HG03103 (cell line): Measurements from ENCODE around the gene DDX21.
"Not testable (repeated sequence)": the region's sequence is repeated elsewhere in the genome, so short reads cannot be mapped to it uniquely, and the experiment has no call there.

Experiments
- ATAC-seq: cut with Tn5 transposase; IDR thresholded peaks from one replicate; pipeline ENCODE4 v1.9.1; 2021; ENCODE audit warnings: low read depth; ENCODE audit not compliant: unreplicated experiment

Gene DDX21

DNA sequence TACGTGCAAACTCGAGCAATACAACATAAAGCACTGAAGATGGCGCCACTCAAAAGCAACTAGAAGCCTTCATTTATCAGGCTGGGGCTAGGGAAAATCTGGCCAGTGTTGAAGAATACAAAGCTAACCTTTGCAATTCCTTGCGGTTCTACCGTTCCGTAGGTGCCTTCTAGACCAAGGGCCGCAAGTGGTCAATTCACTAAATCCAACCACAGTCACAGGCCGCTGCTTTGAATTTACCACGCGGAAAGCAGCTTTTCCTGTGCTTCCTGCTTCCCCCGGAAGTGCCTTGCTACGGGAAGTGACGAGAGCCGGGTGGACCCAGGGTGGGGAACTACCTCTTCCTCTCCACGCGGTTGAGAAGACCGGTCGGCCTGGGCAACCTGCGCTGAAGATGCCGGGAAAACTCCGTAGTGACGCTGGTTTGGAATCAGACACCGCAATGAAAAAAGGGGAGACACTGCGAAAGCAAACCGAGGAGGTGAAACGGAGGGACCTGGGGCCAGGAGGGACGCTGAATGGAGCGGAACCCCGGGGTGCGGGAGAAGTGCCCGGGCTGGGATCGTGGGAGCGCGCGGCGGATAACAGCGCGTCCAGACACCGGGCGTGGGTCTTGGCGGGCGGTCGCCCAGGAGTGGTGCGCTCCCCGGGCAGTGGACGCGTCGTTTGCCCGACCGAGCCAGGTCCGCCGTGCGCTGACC, at the start of gene DDX21:
DDX21 (plus strand) TSS at position 339 of the 701 bp plus-strand sequence; CDS start at position 395, 56 bp downstream.
- ATAC-seq: peak; percentile 72

- ATAC-seq: no peak
Observed at GRCh38 chr10:68924593-68924992, 31.4 kb upstream of the DDX21 start.

DNA sequence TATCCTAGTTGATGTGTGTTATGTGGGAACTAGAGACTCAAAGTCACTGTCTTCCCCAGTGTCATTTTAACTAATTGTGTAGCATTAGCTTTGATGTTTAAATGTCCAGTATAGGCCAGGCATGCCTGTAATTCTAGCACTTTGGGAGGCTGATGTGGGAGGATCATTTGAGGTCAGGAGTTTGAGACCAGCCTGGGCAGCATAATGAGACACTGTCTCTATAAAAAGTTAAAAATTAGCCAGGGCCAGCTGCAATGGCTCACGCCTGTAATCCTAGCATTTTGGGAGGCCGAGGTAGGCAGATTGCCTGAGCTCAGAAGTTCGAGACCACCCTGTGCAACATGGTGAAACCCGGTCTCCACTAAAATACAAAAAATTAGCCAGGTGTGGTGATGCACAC, 30.5 kb upstream of the DDX21 start:
- ATAC-seq: no peak

DNA sequence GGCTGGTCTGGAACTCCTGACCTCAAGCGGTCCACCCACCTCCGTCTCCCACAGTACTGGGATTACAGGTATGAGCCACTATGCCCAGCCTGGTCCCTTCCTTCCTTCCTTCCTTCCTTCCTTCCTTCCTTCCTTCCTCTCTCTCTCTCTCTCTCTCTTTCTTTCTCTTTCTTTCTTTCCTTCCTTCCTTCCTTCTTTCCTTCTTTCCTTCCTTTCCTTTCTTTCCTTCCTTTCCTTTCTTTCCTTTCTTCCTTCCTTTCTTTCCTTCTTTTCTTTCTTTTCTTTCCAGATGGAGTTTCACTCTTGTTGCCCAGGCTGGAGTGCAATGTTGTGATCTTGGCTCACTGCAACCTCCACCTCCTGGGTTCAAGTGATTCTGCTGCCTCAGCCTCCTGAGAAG, 26.8 kb upstream of the DDX21 start:
- not testable (repeated sequence) for ATAC-seq

DNA sequence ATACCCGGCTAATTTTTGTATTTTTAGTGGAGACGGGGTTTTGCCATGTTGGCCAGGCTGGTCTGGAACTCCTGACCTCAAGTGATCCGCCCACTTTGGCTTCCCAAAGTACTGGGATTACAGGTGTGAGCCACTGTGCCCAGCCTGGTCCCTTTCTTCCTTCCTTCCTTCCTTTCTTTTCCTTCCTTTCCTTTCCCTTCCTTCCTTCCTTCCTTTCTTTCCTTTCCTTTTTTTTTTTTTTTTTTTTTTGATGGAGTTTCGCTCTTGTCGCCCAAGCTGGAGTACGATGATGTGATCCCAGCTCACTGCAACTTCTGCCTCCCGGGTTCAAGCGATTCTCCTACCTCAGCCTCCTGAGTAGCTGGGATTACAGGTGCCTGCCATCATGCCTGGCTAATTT, 26.1 kb upstream of the DDX21 start:
- not testable (repeated sequence) for ATAC-seq

DNA sequence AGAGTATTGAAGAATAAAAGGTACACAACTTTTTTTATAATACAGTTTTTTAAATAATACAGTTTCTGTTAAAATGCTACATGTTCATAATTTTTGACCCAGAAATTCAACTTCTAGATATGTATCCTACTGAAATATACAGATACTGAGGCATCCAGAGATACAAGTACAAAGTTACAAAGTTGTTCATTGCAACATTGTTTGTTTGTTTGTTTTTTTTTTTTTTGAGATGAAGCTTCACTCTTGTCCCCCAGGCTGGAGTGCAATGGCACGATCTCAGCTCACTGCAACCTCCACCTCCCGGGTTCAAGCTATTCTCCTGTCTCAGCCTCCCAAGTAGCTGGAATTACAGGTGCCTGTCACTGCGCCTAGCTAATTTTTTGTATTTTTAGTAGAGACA, 23.1 kb upstream of the DDX21 start:
- ATAC-seq: not testable (repeated sequence)

GRCh38 chr10:68934994-68935393, 21.0 kb upstream of the DDX21 start:
- ATAC-seq: no peak

- ATAC-seq: no peak
Observed at GRCh38 chr10:68938117-68938516, 17.9 kb upstream of the DDX21 start.

GRCh38 chr10:68938884-68939283, 17.1 kb upstream of the DDX21 start:
- no peak for ATAC-seq

DNA sequence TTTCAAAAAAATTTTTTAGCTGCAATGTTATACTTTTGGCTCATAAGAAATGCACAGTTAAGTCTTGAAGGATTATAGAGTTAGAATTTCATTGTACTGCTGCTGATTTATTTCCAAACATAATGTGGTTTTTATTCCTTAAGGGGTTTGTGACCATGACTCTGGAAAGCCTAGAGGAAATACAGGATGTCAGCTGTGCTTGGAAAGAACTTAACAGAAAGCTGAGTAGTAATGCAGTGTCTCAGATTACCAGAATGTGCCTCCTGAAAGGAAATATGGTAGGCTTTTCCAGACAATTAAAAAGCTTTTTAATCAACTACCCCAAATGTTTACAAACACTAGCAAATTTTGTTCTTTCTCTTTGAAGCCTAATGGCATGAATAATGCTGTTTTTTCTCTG, 15.1 kb upstream of the DDX21 start:
- not testable (repeated sequence) for ATAC-seq

DNA sequence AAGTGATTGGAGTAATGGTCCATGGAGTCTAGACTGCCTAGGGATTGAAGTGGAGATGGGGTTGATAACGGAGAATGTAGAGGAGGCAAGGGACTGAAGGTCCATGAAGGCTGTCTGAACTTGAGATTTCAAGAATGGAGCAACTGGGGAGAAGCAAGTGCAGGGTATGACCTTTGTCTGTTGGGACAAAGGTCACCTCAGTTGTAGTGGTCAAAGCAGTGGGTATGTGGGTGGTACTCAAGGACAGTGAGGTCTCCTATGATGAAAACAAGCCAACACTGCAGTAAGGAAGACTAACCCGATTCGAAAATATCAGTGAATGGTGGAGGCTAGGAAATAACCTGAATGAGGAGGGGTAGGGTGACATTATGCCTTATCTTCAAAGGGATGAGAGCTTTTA, 5.4 kb upstream of the DDX21 start:
- ATAC-seq: no peak

GRCh38 chr10:68954904-68955303, 1.1 kb upstream of the DDX21 start:
- ATAC-seq: no peak

DNA sequence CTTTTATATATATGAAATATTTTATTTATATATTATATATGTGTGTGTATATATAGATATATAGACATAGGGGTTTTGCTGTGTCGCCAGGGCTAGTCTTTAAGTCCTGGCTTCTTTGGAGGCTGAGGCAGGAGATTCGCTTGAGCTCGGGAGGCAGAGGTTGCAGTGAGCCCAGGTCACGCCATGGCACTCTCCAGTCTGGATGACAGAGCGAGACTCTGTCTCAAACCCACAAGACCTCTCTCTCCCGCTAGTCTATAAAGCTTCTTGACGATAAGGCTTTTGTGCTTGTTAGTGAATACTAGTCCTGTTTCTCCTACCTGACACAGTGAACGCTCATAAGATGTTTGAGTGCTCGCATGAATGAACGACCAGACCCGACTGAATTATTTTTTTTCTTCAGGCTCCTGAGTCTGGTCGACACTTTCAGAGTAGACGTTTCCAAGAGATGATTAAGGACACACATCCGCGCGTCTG, 577 bp upstream of the DDX21 start:
- peak; percentile 10 for ATAC-seq

- ATAC-seq: no peak
Observed at GRCh38 chr10:68957284-68957615, 1.3 kb downstream of the DDX21 start.

DNA sequence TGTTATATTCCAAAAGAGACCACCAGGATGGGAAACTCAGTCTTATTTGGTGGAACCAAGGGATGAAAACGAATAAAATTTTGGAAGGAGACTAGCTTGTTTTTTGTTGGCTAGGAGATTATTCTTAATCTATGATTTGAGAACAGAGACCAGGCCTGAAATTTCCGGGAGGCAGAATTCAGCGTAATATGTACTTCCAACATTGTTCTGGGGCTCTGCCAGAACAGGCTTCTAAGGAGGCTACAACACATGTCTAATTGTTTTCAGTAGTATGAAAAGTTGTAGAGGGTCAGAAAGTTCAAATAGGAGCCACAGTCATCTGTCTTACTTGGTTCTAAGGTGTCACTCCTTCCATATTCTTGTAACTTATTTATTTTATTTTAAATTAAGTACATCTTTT, 1.7 kb downstream of the DDX21 start:
- no peak for ATAC-seq

- no peak for ATAC-seq
Observed at GRCh38 chr10:68959695-68960527, 3.9 kb downstream of the DDX21 start.

GRCh38 chr10:68963151-68963550, 7.2 kb downstream of the DDX21 start:
- ATAC-seq: no peak

DNA sequence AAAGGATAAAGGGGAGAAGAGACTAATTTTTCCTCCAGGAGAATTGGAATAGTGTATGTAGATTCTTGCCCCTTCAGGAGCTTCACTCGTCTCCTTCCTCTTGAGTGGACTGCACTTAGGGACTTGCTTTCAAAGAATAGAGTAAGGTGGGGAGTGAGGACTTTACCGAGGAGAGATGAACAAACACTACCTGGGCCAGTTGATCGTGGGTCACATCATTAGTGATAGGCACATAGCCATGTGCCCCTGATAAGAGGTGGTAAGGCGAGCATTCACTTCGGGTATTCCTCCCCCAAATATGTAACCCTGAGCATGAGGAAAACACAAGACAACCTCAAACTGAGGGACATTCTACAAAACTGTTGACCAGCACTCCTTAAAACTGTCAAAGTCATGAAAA, 18.0 kb downstream of the DDX21 start:
- ATAC-seq: no peak

- not testable (repeated sequence) for ATAC-seq
Observed at GRCh38 chr10:68975936-68976473, 20.0 kb downstream of the DDX21 start.

- ATAC-seq: not testable (repeated sequence)
Observed at GRCh38 chr10:68979738-68980137, 23.8 kb downstream of the DDX21 start.

GRCh38 chr10:68981074-68981473, 25.1 kb downstream of the DDX21 start:
- ATAC-seq: no peak

DNA sequence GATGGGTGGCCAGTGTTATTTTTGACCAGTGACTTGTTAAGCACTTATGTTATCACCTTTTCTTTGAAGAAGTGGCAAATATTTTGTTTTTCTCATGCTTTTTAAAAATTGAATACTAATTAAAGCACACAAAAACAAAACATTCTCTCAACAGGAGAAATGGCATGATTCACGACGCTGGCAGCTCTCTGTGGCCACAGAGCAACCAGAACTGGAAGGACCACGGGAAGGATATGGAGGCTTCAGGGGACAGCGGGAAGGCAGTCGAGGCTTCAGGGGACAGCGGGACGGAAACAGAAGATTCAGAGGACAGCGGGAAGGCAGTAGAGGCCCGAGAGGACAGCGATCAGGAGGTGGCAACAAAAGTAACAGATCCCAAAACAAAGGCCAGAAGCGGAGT, 26.4 kb downstream of the DDX21 start:
- no peak for ATAC-seq
